Thoracic aorta (tissue), 2 donors: ENCODE measurements around the gene CELF3. TPM values are rescaled to one million over a fixed set of nuclear protein-coding genes. Genes with fewer than 3 reads are reported as not detected.

Experiments
- ATAC-seq: fragments of 150-250 bp; one replicate; pipeline ENCODE4 v1.8.0; 2017; ENCODE audit warnings: low read depth; ENCODE audit not compliant: insufficient number of reproducible peaks, low FRiP score
- DNase-seq: peaks from one replicate; pipeline ENCODE4 v3.0.0-alpha.2; 2020; ENCODE audit warnings: low spot score
- H3K27ac ChIP-seq, 2 donors: fragments of 200-600 bp; sonication (generic); 1 replicate in 1 of 2; 2 replicates in 1 of 2; pipeline ENCODE4 v1.5.1; 2016; ENCODE audit warnings: mild to moderate bottlenecking in 2 of 2, moderate library complexity in 2 of 2
- H3K27me3 ChIP-seq: fragments of 200-600 bp; sonication (generic); replicated peaks from 2 replicates; pipeline ENCODE4 v1.6.0; 2016; ENCODE audit warnings: mild to moderate bottlenecking; ENCODE audit not compliant: insufficient read depth
- H3K36me3 ChIP-seq: fragments of 200-600 bp; sonication (generic); one replicate; pipeline ENCODE4 v1.5.1; 2016
- H3K4me1 ChIP-seq, 2 donors: fragments of 200-600 bp; sonication (generic); 1 replicate in 1 of 2; 2 replicates in 1 of 2; pipeline versions ENCODE4 v1.5.1 to v1.6.0; 2016; ENCODE audit warnings: low read depth in 2 of 2, mild to moderate bottlenecking in 1 of 2; ENCODE audit not compliant: control insufficient read depth in 1 of 2
- H3K4me3 ChIP-seq: fragments of 200-600 bp; sonication (generic); 2 replicates; pipeline ENCODE4 v1.5.1; 2016; ENCODE audit warnings: mild to moderate bottlenecking
- H3K9me3 ChIP-seq: fragments of 200-600 bp; sonication (generic); 2 replicates; pipeline ENCODE4 v1.5.1; 2016
- total RNA-seq, 2 donors: library from RNA; depleted of rRNA; stranded (reverse); fragments of >200 nt; gene quantifications; one replicate each; pipeline versions ENCODE4 v1.1.0 to v1.2.3, GENCODE V29; 2016
- TF ChIP-seq, protein P1 (sequence below): fragments of 200-600 bp; sonication (generic); IDR thresholded peaks from one replicate; pipeline ENCODE4 v1.5.1; 2019; ENCODE audit warnings: antibody characterized with exemption

The CELF3 gene
- total RNA-seq, 2 donors from 2014 or later: not detected

DNA sequence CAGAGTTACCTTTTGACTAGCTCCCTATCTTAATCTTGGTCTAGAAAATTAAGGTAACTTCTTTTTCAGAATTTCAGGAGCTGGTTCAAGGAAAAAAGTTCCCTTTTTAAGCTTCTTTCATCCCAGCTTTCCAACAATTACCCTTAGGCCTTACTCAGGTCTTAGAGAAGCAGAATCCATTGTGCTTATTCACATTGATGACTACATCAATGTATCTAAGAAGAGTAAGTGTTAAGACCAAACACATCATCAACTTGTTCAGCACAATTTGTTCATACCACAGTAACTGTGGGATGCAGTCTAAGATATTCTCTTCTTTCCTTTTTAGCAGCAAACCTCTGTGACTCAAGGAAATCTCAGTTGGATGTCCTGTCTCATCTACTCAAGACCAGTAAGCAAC, 42.6 kb upstream of the CELF3 start:
- ATAC-seq: no peak
- Histone ChIP-seq H3K27ac (no peak overlapping the region), H3K4me3 (no peak overlapping the region), H3K27me3 (no peaks in the 10 kb centered on the region), H3K36me3 (peaks cover 11% of the 10 kb centered on the region), H3K4me1 (peaks cover 6 to 10% of the 10 kb centered on the region in 2 donors), H3K9me3 (no peaks in the 10 kb centered on the region)
- no peak for DNase-seq
- TF ChIP-seq, protein P1, sequence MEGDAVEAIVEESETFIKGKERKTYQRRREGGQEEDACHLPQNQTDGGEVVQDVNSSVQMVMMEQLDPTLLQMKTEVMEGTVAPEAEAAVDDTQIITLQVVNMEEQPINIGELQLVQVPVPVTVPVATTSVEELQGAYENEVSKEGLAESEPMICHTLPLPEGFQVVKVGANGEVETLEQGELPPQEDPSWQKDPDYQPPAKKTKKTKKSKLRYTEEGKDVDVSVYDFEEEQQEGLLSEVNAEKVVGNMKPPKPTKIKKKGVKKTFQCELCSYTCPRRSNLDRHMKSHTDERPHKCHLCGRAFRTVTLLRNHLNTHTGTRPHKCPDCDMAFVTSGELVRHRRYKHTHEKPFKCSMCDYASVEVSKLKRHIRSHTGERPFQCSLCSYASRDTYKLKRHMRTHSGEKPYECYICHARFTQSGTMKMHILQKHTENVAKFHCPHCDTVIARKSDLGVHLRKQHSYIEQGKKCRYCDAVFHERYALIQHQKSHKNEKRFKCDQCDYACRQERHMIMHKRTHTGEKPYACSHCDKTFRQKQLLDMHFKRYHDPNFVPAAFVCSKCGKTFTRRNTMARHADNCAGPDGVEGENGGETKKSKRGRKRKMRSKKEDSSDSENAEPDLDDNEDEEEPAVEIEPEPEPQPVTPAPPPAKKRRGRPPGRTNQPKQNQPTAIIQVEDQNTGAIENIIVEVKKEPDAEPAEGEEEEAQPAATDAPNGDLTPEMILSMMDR: no peak

DNA sequence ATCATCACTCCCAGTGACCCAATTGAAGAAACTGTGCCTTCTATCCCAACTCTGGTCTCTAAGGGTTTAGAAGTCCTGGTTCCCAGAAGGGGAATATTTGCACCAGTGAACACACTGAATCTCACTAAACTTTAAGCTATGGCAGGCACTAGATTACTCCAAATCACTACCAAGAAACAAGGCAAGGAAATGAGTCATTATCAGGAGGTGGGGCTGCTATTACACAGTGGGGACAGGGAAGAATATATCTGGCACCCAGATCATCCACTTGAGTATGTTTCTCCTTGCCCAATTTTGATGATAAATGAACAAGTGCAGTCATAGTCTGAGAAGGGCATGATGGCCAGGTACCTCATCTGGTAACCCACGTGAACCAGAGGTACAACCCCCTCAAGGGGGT, 39.7 kb upstream of the CELF3 start:
- H3K9me3 ChIP-seq: no peaks in the 10 kb centered on the region
- TF ChIP-seq, protein P1: no peak
- peaks cover 1% of the 10 kb centered on the region for H3K36me3 ChIP-seq
- H3K4me1 ChIP-seq: no peaks in the 10 kb centered on the region
- H3K27me3 ChIP-seq: no peaks in the 10 kb centered on the region
- DNase-seq: no peak
- no peak overlapping the region for H3K27ac ChIP-seq
- no peak for ATAC-seq
- H3K4me3 ChIP-seq: no peak overlapping the region

DNA sequence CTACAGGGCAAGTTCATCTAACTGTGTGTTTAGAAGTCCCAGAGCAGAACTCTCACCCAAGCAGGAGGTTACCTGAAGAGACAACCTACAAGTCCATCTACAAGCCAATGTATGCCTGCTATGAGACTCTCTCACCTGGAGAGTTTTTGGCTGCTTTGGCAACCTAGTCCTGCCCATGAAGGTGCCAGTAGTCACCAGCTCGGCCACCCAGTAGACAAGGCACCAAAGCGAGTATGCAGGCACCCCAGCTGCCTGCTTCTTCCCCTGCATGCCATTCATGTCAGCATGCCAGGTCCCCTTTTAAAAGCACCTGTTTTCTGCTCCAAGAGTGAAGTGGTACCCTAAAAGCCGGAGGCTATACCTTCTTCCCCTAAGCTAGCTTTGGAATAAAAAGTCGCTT, 24.9 kb upstream of the CELF3 start:
- ATAC-seq (no peak), DNase-seq (no peak)
- Histone ChIP-seq H3K4me3 (no peak overlapping the region), H3K4me1 (no peaks in the 10 kb centered on the region), H3K27me3 (no peaks in the 10 kb centered on the region), H3K36me3 (no peaks in the 10 kb centered on the region), H3K9me3 (no peaks in the 10 kb centered on the region), H3K27ac (no peak overlapping the region)
- TF ChIP-seq, protein P1: no peak

DNA sequence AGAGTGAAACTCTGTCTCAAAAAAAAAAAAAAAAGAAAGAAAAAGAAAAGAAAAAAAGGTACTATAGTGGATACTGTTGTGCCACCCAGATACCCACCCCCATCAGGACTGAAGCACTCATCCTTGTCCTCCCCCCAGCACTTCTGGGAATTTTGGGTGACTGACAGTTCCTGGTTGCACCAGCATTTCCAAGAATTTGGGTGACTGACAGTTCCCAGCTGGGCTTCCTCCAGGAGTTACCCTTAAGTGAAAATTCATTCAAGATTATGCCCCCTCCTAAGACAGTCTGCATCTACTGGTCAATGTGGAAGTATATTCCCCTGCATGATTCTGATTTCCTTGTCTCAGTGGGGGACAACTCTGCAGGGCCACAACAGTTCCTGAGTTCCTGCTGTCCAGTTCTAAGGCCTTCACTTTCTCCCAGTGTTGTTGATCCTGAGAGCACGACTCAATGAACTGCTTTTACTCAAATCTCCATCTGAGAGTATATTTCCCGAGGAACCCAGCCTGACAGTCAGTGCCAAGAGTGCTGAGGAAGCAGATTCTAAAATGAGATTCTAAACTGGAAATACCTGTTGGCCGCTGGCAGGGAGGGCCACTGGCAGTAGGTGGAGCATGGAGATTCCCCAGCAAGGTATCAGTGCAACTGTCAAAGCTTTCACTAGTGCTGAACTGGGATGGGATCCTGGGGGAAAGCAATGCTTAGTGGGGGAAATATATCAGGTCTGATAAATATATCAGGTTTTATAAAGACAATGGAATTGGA, 23.2 kb upstream of the CELF3 start:
- no peak overlapping the region for H3K4me3 ChIP-seq
- ATAC-seq (no peak), DNase-seq (no peak)
- H3K27me3 ChIP-seq: no peaks in the 10 kb centered on the region
- no peaks in the 10 kb centered on the region for H3K4me1 ChIP-seq
- H3K9me3 ChIP-seq: no peaks in the 10 kb centered on the region
- H3K36me3 ChIP-seq: no peaks in the 10 kb centered on the region
- no peak overlapping the region for H3K27ac ChIP-seq
- TF ChIP-seq, protein P1: no peak

DNA sequence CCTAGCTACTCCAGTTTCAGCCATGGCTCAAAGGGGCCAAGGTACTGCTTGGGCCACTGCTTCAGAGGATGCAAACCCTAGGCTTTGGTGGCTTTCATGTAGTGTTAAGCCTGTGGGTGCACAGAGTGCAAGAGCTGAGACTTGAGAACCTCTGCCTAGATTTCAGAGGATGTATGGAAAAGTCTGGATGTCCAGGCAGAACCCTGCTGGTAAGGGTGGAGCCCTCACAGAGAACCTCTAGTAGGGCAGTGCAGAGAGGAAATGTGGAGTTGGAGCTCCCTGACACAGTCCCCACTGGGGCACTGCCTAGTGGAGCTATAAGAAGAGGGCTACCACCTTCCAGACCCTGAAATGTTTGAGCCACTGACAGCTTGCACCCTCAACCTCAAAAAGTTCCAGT, 20.9 kb upstream of the CELF3 start:
- no peaks in the 10 kb centered on the region for H3K27me3 ChIP-seq
- no peak for ATAC-seq
- no peaks in the 10 kb centered on the region for H3K4me1 ChIP-seq
- H3K27ac ChIP-seq: no peak overlapping the region
- no peak for DNase-seq
- no peak overlapping the region for H3K4me3 ChIP-seq
- no peaks in the 10 kb centered on the region for H3K36me3 ChIP-seq
- TF ChIP-seq, protein P1: no peak
- H3K9me3 ChIP-seq: no peaks in the 10 kb centered on the region
